Naive B cell (primary cell): Measurements from ENCODE around the gene ST6GALNAC3. TPM values are rescaled to one million over a fixed set of nuclear protein-coding genes. Genes with fewer than 3 reads are reported as not detected.
"Not testable (repeated sequence)": the region's sequence is repeated elsewhere in the genome, so short reads cannot be mapped to it uniquely, and the experiment has no call there.

Source experiments
- ATAC-seq, 2 donors: fragments of 150-1000 bp; cut with Tn5 transposase; 2 replicates each; pipeline ENCODE4 v1.10.0; 2021; ENCODE audit warnings: low read depth in 2 of 2, mild to moderate bottlenecking in 2 of 2, moderate library complexity in 2 of 2
- DNase-seq: peaks from one replicate; pipeline ENCODE4 v3.0.0; 2022
- H3K27ac Mint-ChIP-seq, 6 donors: one replicate each; pipeline ENCODE4 v1.8.0; 2020 to 2022; ENCODE audit warnings: mild to moderate bottlenecking in 6 of 6, mixed read lengths in 6 of 6, moderate library complexity in 5 of 6, inconsistent platforms in 2 of 6
- H3K27me3 Mint-ChIP-seq, 3 donors: one replicate each; pipeline ENCODE4 v1.8.0; 2021 to 2022; ENCODE audit warnings: mixed read lengths in 3 of 3, mild to moderate bottlenecking in 1 of 3
- H3K36me3 Mint-ChIP-seq, 2 donors: one replicate each; pipeline ENCODE4 v1.8.0; 2020 to 2022; ENCODE audit warnings: mixed read lengths in 2 of 2, inconsistent platforms in 1 of 2, mild to moderate bottlenecking in 1 of 2
- H3K4me1 Mint-ChIP-seq, 3 donors: one replicate each; pipeline ENCODE4 v1.8.0; 2020 to 2022; ENCODE audit warnings: mixed read lengths in 3 of 3, inconsistent platforms in 1 of 3, mild to moderate bottlenecking in 1 of 3, moderate library complexity in 1 of 3
- H3K4me3 Mint-ChIP-seq, 8 donors: one replicate each; pipeline ENCODE4 v1.8.0; 2020 to 2022; ENCODE audit warnings: mild to moderate bottlenecking in 8 of 8, mixed read lengths in 8 of 8, moderate library complexity in 8 of 8, inconsistent platforms in 2 of 8
- H3K9me3 Mint-ChIP-seq, 7 donors: one replicate each; pipeline ENCODE4 v1.8.0; 2020 to 2022; ENCODE audit warnings: mixed read lengths in 7 of 7, mild to moderate bottlenecking in 5 of 7, inconsistent platforms in 2 of 7, moderate library complexity in 1 of 7
- polyA plus RNA-seq, 6 donors: library from polyadenylated mRNA; unstranded; fragments of 300-500 nt; fragmentation: Illumina TruSeq; gene quantifications; one replicate each; pipeline ENCODE4 v1.2.3, GENCODE V29; 2021; ENCODE audit warnings: low read depth in 6 of 6

The ST6GALNAC3 gene
- polyA plus RNA-seq: 10 to 100 TPM in 4 of 6 donors, 1 to 10 TPM in 2; 3.8 to 12.9 (median 10.5) TPM

DNA sequence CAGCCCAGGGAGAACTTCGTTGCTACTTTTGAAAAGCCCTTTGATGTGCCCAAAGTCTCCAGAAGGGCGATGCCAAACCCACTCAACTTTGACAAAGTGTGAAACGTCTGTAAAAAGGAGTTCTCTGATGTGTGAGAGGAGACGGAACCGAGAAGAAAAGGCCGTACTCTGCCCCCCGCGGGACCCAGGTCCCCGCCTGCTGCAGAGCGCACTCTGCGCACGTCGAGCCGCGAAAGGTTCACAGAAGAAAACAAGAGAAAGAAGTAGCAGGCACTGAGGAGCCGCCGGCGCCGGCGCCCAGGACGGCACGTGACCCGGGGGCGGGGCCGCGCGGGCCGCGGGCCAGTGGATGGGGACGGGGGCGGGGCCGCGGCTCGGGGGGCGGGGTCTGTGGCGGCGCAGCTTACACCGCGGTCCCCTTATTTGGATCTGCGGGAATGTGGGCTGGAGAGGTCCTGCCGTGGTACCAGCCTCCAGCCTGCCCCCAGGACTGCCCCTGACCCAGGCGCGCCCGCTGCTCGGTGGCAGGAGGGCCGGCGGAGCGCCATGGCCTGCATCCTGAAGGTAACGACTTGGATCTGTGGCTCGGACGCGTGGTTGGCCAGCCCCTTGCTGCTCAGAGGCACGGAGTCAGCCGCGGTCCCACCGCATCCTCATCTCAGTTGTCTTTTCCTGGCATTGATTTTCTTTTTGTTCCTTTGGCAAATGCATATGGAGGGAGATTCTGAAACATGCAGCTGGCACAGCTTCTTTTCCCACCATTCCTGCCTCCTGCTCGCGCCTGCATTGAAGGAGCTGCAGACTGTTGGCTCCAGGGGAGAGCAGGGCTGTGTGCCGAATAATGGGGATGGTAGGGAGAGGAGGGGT is at the start of gene ST6GALNAC3:
TSS of gene ST6GALNAC3 (plus strand) at position 426 of the 867 bp plus-strand sequence.
- peaks cover 22 to 34% (median 32%) of the 10 kb centered on the region in 3 donors for H3K4me1 Mint-ChIP-seq
- H3K9me3 Mint-ChIP-seq: no peaks in the 10 kb centered on the region
- peak; percentile 83 to 87 for ATAC-seq
- H3K27me3 Mint-ChIP-seq: no peaks in the 10 kb centered on the region
- H3K27ac Mint-ChIP-seq: peak within 1 kb of the TSS; percentile 90 to 98 (median 96)
- peak within 1 kb of the TSS; percentile 80 to 98 (median 95) for H3K4me3 Mint-ChIP-seq
- H3K36me3 Mint-ChIP-seq: no peaks in the 10 kb centered on the region
- peak; percentile 88 for DNase-seq

DNA sequence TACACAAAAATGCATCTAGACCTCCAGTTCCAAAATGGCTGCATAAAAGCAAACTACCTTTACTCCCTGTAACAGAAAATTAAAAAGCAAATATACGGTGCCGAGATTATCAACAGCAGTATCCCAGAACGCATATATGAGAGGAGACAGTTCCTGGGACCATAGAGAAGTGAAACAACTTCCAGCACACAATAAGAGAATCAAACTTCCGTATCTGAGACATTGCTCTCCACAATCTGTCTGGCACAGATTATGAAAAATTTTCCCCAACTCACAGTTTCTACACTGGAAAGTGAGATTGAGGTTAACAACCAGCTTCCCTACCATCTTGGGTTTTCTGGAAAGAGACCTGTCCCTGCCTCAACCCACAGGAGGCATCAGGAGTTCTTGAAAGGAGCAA is 47.2 kb upstream of the ST6GALNAC3 start:
- peaks cover 0 to 2% (median 0%) of the 10 kb centered on the region in 7 donors for H3K9me3 Mint-ChIP-seq
- no peak overlapping the region for H3K27ac Mint-ChIP-seq
- no peak overlapping the region for H3K4me3 Mint-ChIP-seq
- ATAC-seq (no peak), DNase-seq (no peak)
- no peaks in the 10 kb centered on the region for H3K4me1 Mint-ChIP-seq
- H3K36me3 Mint-ChIP-seq: no peaks in the 10 kb centered on the region
- H3K27me3 Mint-ChIP-seq: peaks cover 5 to 28% (median 16%) of the 10 kb centered on the region in 3 donors

DNA sequence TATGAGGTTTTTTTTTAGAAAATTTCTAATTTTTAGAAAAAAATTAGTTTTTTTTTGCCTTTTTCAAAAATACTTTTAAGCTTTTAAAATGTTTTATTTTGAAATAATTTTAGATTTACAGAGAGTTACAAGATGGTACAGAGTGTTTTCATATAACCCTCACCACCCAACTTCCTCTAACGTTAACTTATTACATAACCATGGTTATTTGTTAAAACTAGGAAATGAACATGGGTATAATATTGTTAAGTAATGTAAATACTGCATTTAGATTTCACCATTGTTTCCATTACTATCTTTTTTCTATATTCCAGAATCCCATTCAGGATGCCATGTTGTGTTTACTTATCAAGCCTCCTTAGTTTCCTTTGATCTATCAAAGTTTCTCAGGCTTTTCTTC is 45.2 kb upstream of the ST6GALNAC3 start:
- Mint-ChIP-seq H3K4me1 (no peaks in the 10 kb centered on the region), H3K36me3 (no peaks in the 10 kb centered on the region), H3K27me3 (peaks cover 5 to 28% (median 12%) of the 10 kb centered on the region in 3 donors), H3K9me3 (peaks cover 0 to 2% (median 0%) of the 10 kb centered on the region in 7 donors), H3K27ac (no peak overlapping the region), H3K4me3 (no peak overlapping the region)
- ATAC-seq (no peak), DNase-seq (no peak)

DNA sequence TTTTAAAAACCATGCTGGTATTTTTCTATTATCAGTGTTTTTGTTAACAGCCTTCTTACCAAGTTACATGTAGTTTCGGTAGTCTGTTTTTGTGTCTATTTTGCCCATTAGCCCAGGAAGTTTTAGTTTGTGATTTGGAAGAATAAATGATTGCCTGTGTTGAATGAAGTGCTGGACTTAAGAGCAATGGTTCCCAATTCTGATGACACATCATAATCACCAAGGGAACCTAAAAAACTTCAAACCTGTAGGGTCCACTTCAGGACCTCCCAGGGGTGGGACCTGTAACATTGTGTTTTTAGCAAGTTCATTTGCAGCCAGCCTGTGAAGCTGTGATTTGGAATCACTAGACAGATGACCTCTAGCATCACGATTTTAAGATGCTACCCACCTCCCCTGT is 43.0 kb upstream of the ST6GALNAC3 start:
- peaks cover 0 to 2% (median 0%) of the 10 kb centered on the region in 7 donors for H3K9me3 Mint-ChIP-seq
- no peak overlapping the region for H3K4me3 Mint-ChIP-seq
- no peaks in the 10 kb centered on the region for H3K4me1 Mint-ChIP-seq
- H3K27me3 Mint-ChIP-seq: peaks cover 5 to 24% (median 12%) of the 10 kb centered on the region in 3 donors
- H3K27ac Mint-ChIP-seq: no peak overlapping the region
- no peaks in the 10 kb centered on the region for H3K36me3 Mint-ChIP-seq
- ATAC-seq (no peak), DNase-seq (no peak)

DNA sequence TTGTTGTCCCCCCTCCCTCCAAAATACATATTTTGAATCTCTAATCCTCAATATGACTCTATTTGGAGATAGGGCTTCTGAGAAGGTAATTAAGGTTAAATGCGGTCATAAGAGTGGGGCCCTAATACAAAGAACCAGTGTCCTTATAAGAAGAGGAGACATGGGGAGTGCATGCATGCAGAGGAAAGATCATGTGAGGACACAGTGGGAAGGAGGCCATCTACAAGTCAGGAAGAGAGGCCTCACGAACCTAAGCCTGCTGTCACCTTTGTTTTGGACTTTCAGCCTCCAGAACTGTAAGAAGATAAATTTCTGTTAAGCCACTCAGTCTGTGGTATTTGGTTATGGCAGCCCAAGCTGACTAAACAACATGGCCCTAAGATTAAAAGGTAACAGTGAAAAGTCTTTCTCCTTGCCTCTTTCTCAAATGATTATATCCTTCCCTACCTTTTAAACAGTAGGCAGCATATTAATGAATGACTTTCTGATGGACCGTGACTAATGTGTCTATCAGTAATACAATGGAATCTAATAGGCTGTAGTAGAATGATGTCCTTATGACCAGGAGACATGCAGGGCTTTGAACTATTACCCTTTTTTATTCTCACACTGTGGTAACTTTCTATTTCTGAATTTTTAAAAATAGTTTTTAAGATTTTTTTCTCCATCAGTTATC is 40.6 kb upstream of the ST6GALNAC3 start:
- Mint-ChIP-seq H3K4me3 (no peak overlapping the region), H3K27me3 (peaks cover 5 to 17% (median 5%) of the 10 kb centered on the region in 3 donors), H3K27ac (no peak overlapping the region), H3K4me1 (no peaks in the 10 kb centered on the region), H3K36me3 (no peaks in the 10 kb centered on the region), H3K9me3 (no peaks in the 10 kb centered on the region)
- DNase-seq (no peak), ATAC-seq (no peak)

DNA sequence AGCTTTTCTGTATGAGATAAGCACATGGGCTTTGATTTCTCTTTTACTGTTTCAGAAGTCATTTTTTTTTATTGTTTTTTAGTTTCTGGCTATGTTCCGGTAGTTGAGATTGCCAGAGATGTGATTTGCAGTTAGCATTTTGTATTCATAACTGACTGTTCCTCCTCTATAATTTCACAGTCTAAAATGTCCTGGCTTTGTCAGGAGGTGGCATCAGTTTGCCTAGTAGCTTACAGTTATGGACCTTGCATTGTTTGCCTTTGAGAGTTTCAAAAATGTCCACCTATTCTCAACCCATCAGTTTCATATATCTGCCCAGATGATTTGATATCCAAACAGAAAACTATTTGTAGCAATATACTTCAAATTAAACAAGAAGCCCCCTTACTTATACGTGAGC is 39.5 kb upstream of the ST6GALNAC3 start:
- Mint-ChIP-seq H3K4me1 (no peaks in the 10 kb centered on the region), H3K4me3 (no peak overlapping the region), H3K27ac (no peak overlapping the region), H3K9me3 (no peaks in the 10 kb centered on the region), H3K27me3 (peaks cover 8 to 21% (median 8%) of the 10 kb centered on the region in 3 donors), H3K36me3 (no peaks in the 10 kb centered on the region)
- peak; percentile 9 for DNase-seq
- peak in 1 of 2 donors; percentile 57 for ATAC-seq

DNA sequence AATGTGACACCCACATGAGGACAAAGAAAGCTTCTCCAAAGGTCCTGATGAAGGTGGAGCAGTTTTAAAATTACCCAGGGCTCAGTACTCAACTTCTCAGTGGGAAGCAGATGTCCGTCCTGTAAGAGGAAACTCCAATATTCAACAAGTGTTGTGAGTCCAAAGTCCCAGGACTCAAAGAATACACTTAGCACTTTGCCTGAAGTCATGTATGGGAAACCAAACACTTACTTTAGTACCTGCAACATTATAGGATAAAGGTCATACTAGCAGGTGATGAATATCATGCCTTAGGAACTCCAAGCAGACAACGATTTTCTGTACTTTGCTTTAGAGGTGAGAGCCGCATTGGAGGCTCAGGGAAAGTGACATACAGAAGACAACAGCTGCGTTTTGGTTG is 37.2 kb upstream of the ST6GALNAC3 start:
- ATAC-seq: no peak
- H3K4me1 Mint-ChIP-seq: no peaks in the 10 kb centered on the region
- no peak overlapping the region for H3K4me3 Mint-ChIP-seq
- no peaks in the 10 kb centered on the region for H3K9me3 Mint-ChIP-seq
- H3K27me3 Mint-ChIP-seq: peaks cover 8 to 22% (median 12%) of the 10 kb centered on the region in 3 donors
- no peak for DNase-seq
- H3K27ac Mint-ChIP-seq: no peak overlapping the region
- no peaks in the 10 kb centered on the region for H3K36me3 Mint-ChIP-seq

DNA sequence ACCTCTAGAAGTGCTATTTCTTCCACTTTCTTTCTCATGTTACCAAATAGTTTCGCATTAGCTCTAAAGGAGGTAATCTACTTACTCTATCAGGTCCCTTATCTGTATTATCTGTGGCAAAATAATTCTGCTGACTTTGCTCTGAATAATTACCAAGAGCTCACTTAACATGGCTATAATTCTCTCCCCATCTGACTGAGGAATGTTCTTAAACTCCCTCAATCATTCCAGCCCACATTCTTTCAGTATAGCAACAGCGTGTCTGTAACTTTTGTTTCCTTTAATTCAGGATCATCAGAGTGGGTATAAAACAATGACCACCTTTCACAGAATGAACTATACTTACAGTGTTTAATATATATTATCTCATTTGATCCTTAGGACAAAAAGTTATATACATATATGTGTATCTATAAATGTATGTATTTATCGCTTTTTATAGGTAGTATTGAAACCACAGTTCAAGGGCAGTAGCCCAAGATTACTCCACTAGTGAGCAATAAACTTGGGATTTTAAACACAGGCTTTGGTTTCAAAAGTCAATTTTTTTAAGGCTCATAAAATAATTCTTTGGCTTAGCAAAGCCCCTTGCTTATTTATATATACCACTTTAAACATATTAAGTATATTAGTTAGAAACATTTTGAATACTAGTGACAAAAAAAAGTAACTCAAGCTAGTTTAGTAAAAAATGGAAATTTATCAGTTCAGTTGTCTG is 36.1 kb upstream of the ST6GALNAC3 start:
- H3K9me3 Mint-ChIP-seq: no peaks in the 10 kb centered on the region
- no peak overlapping the region for H3K4me3 Mint-ChIP-seq
- no peak overlapping the region for H3K27ac Mint-ChIP-seq
- no peak for DNase-seq
- ATAC-seq: no peak
- H3K27me3 Mint-ChIP-seq: peaks cover 8 to 22% (median 12%) of the 10 kb centered on the region in 3 donors
- no peaks in the 10 kb centered on the region for H3K36me3 Mint-ChIP-seq
- no peaks in the 10 kb centered on the region for H3K4me1 Mint-ChIP-seq

DNA sequence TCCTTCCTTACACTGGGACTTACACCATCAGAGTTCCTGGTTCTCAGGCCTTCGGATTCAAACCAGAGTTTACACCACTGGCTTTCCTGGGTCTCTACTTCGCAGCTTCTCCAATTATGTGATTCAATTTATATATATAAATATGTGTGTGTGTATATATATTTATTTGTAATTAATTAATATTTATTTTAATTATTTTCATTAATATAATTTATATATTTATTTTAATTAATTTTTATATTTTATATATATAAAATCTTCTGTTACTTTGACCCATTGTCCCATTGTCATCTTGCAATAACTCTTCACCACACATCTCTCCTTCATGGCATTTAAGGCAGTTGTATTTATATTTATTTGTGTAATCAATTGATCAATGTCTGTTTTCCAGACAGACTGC is 28.4 kb upstream of the ST6GALNAC3 start:
- no peaks in the 10 kb centered on the region for H3K4me1 Mint-ChIP-seq
- DNase-seq (no peak), ATAC-seq (no peak)
- H3K9me3 Mint-ChIP-seq: peaks cover 0 to 8% (median 3%) of the 10 kb centered on the region in 7 donors
- no peak overlapping the region for H3K4me3 Mint-ChIP-seq
- no peak overlapping the region for H3K27ac Mint-ChIP-seq
- no peaks in the 10 kb centered on the region for H3K36me3 Mint-ChIP-seq
- H3K27me3 Mint-ChIP-seq: peaks cover 0 to 12% (median 3%) of the 10 kb centered on the region in 3 donors

DNA sequence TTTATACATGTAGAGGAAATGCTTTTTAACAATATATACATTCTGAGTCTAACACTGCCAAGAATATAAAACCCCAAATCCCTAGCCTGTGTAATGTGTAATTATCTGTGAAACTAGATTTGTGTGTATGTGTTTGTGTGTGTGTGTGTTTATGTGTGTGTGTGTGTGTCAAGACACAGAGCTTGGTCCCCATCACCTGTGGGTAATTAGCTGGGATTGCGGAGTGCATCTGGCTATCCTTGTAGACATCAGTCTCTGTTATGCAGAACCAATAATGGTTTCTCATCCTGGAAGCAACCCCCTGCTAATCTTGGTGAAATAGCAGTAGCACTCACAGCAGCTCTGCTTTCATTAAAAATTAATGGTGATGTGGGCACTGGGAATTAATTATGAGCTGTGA is 26.3 kb upstream of the ST6GALNAC3 start:
- no peak for DNase-seq
- H3K4me1 Mint-ChIP-seq: no peaks in the 10 kb centered on the region
- no peak for ATAC-seq
- no peak overlapping the region for H3K27ac Mint-ChIP-seq
- H3K9me3 Mint-ChIP-seq: peaks cover 0 to 8% (median 3%) of the 10 kb centered on the region in 7 donors
- H3K36me3 Mint-ChIP-seq: no peaks in the 10 kb centered on the region
- no peak overlapping the region for H3K4me3 Mint-ChIP-seq
- peaks cover 14 to 22% (median 17%) of the 10 kb centered on the region in 3 donors for H3K27me3 Mint-ChIP-seq

DNA sequence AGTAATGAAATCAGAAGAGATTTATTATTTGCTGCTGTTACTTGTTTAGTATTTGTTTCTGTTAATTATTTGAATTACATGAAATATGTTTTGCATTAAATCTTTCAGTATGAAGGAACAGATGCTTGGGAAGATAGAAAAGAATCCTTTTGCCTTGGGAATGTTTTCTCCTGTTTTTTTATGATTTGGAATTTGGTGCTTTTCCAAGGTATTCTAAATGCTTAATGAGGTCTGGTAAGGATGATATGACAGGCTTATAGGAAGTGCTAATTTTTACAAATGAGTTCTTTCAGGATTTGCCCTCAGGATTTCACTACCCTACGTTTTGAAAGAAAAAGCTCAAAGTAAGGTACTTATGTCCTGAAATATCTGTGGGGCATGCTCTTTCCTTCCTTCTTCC is 25.6 kb upstream of the ST6GALNAC3 start:
- Mint-ChIP-seq H3K9me3 (peaks cover 0 to 8% (median 3%) of the 10 kb centered on the region in 7 donors), H3K4me1 (no peaks in the 10 kb centered on the region), H3K4me3 (no peak overlapping the region), H3K27ac (no peak overlapping the region), H3K27me3 (peaks cover 14 to 26% (median 24%) of the 10 kb centered on the region in 3 donors), H3K36me3 (no peaks in the 10 kb centered on the region)
- no peak for ATAC-seq
- no peak for DNase-seq

DNA sequence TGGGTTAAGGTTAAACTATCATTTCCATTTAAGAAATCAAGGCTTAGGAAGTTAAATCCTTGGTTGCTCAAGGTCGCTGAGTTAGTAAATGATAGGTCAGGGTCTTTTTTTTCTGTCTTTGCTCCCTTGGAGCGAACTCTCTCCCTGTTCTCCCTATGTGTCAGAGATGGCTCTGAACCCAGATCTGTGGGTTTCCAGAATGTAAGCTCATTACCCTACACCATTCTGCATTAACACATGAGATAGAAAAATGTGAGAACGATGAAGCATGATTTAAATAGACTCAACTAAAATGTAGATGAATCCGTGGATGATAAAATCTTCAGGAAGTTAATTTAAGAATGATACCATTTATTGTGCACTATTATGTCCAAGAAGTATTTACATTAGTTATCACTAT is 25.0 kb upstream of the ST6GALNAC3 start:
- ATAC-seq: no peak
- Mint-ChIP-seq H3K27ac (no peak overlapping the region), H3K9me3 (peaks cover 0 to 8% (median 3%) of the 10 kb centered on the region in 7 donors), H3K27me3 (peaks cover 14 to 30% (median 26%) of the 10 kb centered on the region in 3 donors), H3K4me3 (no peak overlapping the region), H3K4me1 (no peaks in the 10 kb centered on the region), H3K36me3 (no peaks in the 10 kb centered on the region)
- no peak for DNase-seq

DNA sequence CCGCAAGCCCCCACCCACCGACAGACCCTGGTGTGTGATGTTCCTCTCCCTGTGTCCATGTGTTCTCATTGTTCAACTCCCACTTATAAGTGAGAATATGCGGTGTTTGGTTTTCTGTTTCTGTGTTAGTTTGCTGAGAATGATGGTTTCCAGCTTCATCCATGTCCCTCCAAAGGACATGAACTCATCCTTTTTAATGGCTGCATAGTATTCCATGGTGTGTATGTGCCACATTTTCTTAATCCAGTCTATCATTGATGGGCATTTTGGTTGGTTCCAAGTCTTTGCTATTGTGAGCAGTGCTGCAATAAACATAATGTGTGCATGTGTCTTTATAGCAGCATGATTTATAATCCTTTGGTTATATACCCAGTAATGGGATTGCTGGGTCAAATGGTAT is 24.5 kb upstream of the ST6GALNAC3 start:
- peaks cover 14 to 36% (median 26%) of the 10 kb centered on the region in 3 donors for H3K27me3 Mint-ChIP-seq
- H3K4me1 Mint-ChIP-seq, H3K27ac Mint-ChIP-seq, DNase-seq, H3K4me3 Mint-ChIP-seq, H3K36me3 Mint-ChIP-seq, ATAC-seq, H3K9me3 Mint-ChIP-seq: not testable (repeated sequence)
